Measurements from ENCODE around the gene IFITM1. TPM values are rescaled to one million over a fixed set of nuclear protein-coding genes. Genes with fewer than 3 reads are reported as not detected.
"Not testable (repeated sequence)": the region's sequence is repeated elsewhere in the genome, so short reads cannot be mapped to it uniquely, and the experiment has no call there.

The IFITM1 gene
- total and polyA plus RNA-seq, 2 donors from 2014 or later = 248 to 440 TPM

DNA sequence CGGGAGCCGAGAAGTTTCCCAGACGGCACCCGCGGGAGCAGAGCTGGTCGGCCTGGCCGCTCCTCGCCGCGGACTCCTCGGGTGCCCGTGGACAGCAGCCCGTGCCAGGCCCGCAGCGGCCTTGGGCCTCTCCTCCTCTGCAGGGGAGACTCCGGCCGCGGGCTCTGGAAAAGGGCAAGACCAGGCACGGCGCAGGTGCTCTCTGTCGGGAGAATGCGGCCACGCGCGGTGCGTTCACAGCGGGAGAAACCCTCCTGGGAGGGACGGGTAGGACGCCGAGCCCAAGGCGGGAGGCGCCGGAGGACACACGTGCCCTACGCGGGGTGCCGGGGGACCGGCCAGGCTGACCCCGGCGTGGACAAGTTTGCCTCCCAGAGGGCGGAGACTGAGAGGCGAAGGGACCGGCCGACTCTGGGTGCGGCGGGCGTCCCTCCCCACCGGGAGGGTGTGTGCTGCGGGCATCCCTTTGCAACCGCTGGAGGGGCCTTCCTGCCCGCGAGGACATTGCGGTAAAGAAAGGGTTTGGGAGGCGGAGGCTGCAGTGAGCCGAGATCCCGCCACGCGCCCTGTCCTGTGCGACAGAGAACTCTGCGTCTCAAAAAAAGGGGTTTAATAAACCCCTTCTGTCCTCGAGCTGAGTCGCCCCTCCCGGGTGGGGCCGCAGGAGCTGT lies 2.3 kb downstream of the IFITM1 start:
- Histone ChIP-seq H3K4me1 (ENCODE audit: control insufficient read depth in 2 of 3, insufficient read depth in 2 of 3, low read depth in 1 of 3, low read length in 3 of 3) (peaks cover 3 to 24% (median 7%) of the 10 kb centered on the region in 3 donors), H3K27ac (ENCODE audit: low read depth in 2 of 2, low read length in 2 of 2) (peak overlapping the region; percentile 63 to 81), H3K4me3 (ENCODE audit: low read length in 3 of 3) (peak overlapping the region in 1 of 3 donors; percentile 82), H3K27me3 (ENCODE audit: control insufficient read depth, insufficient read depth, low read length) (peaks cover 4% of the 10 kb centered on the region), H3K36me3 (ENCODE audit: control insufficient read depth in 2 of 3, insufficient read depth in 3 of 3, low read length in 3 of 3) (no peaks in the 10 kb centered on the region), H3K9ac (ENCODE audit: low read length in 3 of 3) (peak overlapping the region in 1 of 3 donors; percentile 58), H3K9me3 (ENCODE audit: control insufficient read depth in 2 of 3, insufficient read depth in 1 of 3, low read length in 3 of 3) (no peaks in the 10 kb centered on the region)
- TF ChIP-seq, protein P1, sequence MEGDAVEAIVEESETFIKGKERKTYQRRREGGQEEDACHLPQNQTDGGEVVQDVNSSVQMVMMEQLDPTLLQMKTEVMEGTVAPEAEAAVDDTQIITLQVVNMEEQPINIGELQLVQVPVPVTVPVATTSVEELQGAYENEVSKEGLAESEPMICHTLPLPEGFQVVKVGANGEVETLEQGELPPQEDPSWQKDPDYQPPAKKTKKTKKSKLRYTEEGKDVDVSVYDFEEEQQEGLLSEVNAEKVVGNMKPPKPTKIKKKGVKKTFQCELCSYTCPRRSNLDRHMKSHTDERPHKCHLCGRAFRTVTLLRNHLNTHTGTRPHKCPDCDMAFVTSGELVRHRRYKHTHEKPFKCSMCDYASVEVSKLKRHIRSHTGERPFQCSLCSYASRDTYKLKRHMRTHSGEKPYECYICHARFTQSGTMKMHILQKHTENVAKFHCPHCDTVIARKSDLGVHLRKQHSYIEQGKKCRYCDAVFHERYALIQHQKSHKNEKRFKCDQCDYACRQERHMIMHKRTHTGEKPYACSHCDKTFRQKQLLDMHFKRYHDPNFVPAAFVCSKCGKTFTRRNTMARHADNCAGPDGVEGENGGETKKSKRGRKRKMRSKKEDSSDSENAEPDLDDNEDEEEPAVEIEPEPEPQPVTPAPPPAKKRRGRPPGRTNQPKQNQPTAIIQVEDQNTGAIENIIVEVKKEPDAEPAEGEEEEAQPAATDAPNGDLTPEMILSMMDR (IDR thresholded peaks at IDR 0.05; ENCODE audit: borderline replicate concordance, extremely low read depth, insufficient read depth) = no peak
- intact Hi-C loops (cut with DNase I) = no loop called here
- no peak for FAIRE-seq
- peak in 3 of 5 donors; percentile 35 to 88 (median 62) for DNase-seq

DNA sequence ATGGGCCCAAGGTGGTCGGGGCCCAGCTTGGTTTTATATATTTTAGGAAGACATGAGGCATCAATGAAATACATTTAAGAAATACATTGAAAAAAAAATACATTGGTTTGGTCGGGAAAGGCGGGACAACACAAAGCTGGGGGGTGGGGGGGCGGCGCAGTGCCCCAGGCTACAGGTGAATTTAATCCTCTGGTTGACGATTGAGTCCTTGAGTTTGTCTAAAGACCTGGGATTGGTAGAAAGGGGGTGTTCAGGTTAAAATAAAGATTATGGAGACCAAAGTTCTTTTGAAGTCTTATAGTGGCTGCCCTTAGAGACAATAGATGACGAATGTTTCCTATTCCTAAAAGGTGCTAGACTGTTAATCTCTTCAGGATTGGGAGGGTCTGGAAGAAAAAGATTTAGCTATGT lies 3.1 kb downstream of the IFITM1 start:
- H3K36me3 ChIP-seq (ENCODE audit: control insufficient read depth in 2 of 3, insufficient read depth in 3 of 3, low read length in 3 of 3) = no peaks in the 10 kb centered on the region
- H3K27me3 ChIP-seq (ENCODE audit: control insufficient read depth, insufficient read depth, low read length) = peaks cover 4% of the 10 kb centered on the region
- DNase-seq (peak in 1 of 5 donors; percentile 45), FAIRE-seq (no peak)
- no peaks in the 10 kb centered on the region for H3K9me3 ChIP-seq (ENCODE audit: control insufficient read depth in 2 of 3, insufficient read depth in 1 of 3, low read length in 3 of 3)
- peak overlapping the region in 1 of 3 donors; percentile 82 for H3K4me3 ChIP-seq (ENCODE audit: low read length in 3 of 3)
- intact Hi-C loops (cut with DNase I) = no loop called here
- peaks cover 3 to 22% (median 7%) of the 10 kb centered on the region in 3 donors for H3K4me1 ChIP-seq (ENCODE audit: control insufficient read depth in 2 of 3, insufficient read depth in 2 of 3, low read depth in 1 of 3, low read length in 3 of 3)
- TF ChIP-seq, protein P1 (IDR thresholded peaks at IDR 0.05; ENCODE audit: borderline replicate concordance, extremely low read depth, insufficient read depth) = no peak
- H3K27ac ChIP-seq (ENCODE audit: low read depth in 2 of 2, low read length in 2 of 2) = peak overlapping the region; percentile 63 to 64
- peak overlapping the region in 1 of 3 donors; percentile 1 for H3K9ac ChIP-seq (ENCODE audit: low read length in 3 of 3)

GRCh38 chr11:317668-318404 lies 4.0 kb downstream of the IFITM1 start:
- peaks cover 3 to 21% (median 7%) of the 10 kb centered on the region in 3 donors for H3K4me1 ChIP-seq (ENCODE audit: control insufficient read depth in 2 of 3, insufficient read depth in 2 of 3, low read depth in 1 of 3, low read length in 3 of 3)
- H3K27ac ChIP-seq (ENCODE audit: low read depth in 2 of 2, low read length in 2 of 2) = peak overlapping the region; percentile 63 to 64
- peak in 2 of 5 donors; percentile 44 to 77 for DNase-seq
- H3K9ac ChIP-seq (ENCODE audit: low read length in 3 of 3) = peak overlapping the region in 2 of 3 donors; percentile 1 to 6
- FAIRE-seq; H3K36me3 ChIP-seq (ENCODE audit: control insufficient read depth in 2 of 3, insufficient read depth in 3 of 3, low read length in 3 of 3); H3K9me3 ChIP-seq (ENCODE audit: control insufficient read depth in 2 of 3, insufficient read depth in 1 of 3, low read length in 3 of 3); H3K27me3 ChIP-seq (ENCODE audit: control insufficient read depth, insufficient read depth, low read length); intact Hi-C loops (cut with DNase I): not testable (repeated sequence)
- peak overlapping the region in 2 of 3 donors; percentile 14 to 82 for H3K4me3 ChIP-seq (ENCODE audit: low read length in 3 of 3)

DNA sequence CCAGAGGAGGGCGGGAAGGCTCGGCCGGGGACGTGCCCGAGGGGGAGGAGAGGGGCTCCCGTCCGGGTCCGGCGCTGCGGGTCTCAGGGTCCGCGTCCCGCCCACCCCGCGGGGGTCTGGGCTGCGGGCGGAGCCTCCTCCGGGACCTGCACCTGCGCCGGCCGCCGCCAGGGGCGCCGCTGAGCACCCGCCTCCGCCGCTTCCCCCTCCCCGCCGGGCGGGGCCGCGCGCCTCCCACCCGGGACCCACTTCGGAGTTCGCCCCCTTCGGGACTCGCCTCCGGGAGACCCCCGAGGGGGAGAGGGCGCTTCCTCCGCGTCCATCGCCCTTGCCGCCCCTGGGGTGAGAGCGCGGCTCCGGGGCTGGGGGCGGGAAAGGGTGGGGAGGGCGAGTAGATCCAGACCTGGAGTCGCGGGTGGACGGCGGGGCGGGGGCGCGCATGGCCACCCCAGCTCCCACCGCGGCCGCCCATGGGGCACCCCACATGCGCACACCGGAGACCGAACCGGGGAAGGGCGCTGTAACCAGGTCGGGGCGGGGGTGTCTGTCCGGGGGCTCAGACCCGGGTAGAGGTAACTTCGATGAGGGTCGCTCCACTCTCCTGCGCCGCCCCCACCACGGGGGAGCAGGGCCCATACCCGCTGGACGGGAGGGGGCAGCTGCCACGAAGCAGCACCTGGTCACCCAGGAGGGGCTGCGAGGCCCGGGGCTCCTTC lies 4.7 kb downstream of the IFITM1 start:
- peak overlapping the region in 1 of 2 donors; percentile 92 for H3K27ac ChIP-seq (ENCODE audit: low read depth in 2 of 2, low read length in 2 of 2)
- H3K36me3 ChIP-seq (ENCODE audit: control insufficient read depth in 2 of 3, insufficient read depth in 3 of 3, low read length in 3 of 3); FAIRE-seq; H3K9me3 ChIP-seq (ENCODE audit: control insufficient read depth in 2 of 3, insufficient read depth in 1 of 3, low read length in 3 of 3); H3K27me3 ChIP-seq (ENCODE audit: control insufficient read depth, insufficient read depth, low read length); intact Hi-C loops (cut with DNase I): not testable (repeated sequence)
- H3K4me1 ChIP-seq (ENCODE audit: control insufficient read depth in 2 of 3, insufficient read depth in 2 of 3, low read depth in 1 of 3, low read length in 3 of 3) = peaks cover under 1 to 14% (median 3%) of the 10 kb centered on the region in 3 donors
- DNase-seq = peak in 1 of 5 donors; percentile 82
- peak overlapping the region in 1 of 3 donors; percentile 12 for H3K9ac ChIP-seq (ENCODE audit: low read length in 3 of 3)
- H3K4me3 ChIP-seq (ENCODE audit: low read length in 3 of 3) = peak overlapping the region in 1 of 3 donors; percentile 17

GRCh38 chr11:319121-319887 lies 5.5 kb downstream of the IFITM1 start:
- DNase-seq = peak in 3 of 5 donors; percentile 42 to 80 (median 64)
- H3K9me3 ChIP-seq (ENCODE audit: control insufficient read depth in 2 of 3, insufficient read depth in 1 of 3, low read length in 3 of 3); FAIRE-seq; H3K27me3 ChIP-seq (ENCODE audit: control insufficient read depth, insufficient read depth, low read length); H3K36me3 ChIP-seq (ENCODE audit: control insufficient read depth in 2 of 3, insufficient read depth in 3 of 3, low read length in 3 of 3); intact Hi-C loops (cut with DNase I): not testable (repeated sequence)
- H3K9ac ChIP-seq (ENCODE audit: low read length in 3 of 3) = peak overlapping the region; percentile 7 to 81 (median 65)
- H3K27ac ChIP-seq (ENCODE audit: low read depth in 2 of 2, low read length in 2 of 2) = peak overlapping the region; percentile 86 to 92
- peak overlapping the region; percentile 38 to 75 (median 61) for H3K4me3 ChIP-seq (ENCODE audit: low read length in 3 of 3)
- peaks cover 0 to 11% (median 2%) of the 10 kb centered on the region in 3 donors for H3K4me1 ChIP-seq (ENCODE audit: control insufficient read depth in 2 of 3, insufficient read depth in 2 of 3, low read depth in 1 of 3, low read length in 3 of 3)

All from kidney (tissue), 14 donors.